ENCODE measurements around the gene DCLK1.

DNA sequence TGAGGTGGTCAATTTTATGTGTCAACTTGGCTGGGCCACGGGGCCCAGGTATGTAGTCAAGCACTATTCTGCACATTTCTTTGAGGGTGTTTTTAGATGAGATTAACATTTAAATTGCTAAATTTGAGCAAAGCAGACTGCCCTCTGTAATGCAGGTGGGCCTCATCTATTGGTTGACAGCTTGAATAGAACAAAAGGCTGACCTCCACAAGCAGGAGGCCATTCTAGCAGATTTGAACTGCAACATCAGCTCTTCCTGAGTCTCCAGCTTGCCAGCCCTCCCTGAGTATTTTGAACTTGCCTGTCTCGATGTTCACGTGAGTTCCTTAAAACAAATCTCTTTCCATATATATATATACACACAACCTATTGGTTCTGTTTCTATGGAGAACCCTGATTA, 134.8 kb downstream of the DCLK1 start:
- TF ChIP-seq CTCF (IDR thresholded peaks at IDR 0.05) (no peak), POLR2A (IDR thresholded peaks at IDR 0.05) (no peak)

All from lower leg skin (tissue), 3 donors.